Measurements from ENCODE around the gene RGCC.

- no peak for TF ChIP-seq CTCF (conservative IDR thresholded peaks at IDR 0.05; ENCODE audit: low read depth, low read length)
- TF ChIP-seq EZH2 (IDR thresholded peaks at IDR 0.05; ENCODE audit: low read length, unreplicated experiment): no peak
- TF ChIP-seq EZH2phosphoT487 (IDR thresholded peaks at IDR 0.05; ENCODE audit: borderline replicate concordance, low read length): no peak
These were observed 48.0 kb downstream of the RGCC start for GRCh38 chr13:41505209-41505835.

Measured in PC-3 (cell line).